HG02763 (cell line): ENCODE measurements around the gene IL22RA1.

Experiments used
- ATAC-seq: cut with Tn5 transposase; IDR thresholded peaks from one replicate; pipeline ENCODE4 v1.9.1; 2021; ENCODE audit warnings: mild to moderate bottlenecking, moderate library complexity; ENCODE audit not compliant: unreplicated experiment

The IL22RA1 gene

GRCh38 chr1:24142546-24143534 lies at the start of gene IL22RA1:
Gene IL22RA1 (minus strand): TSS chr1:24143140. CDS start chr1:24143082, 58 bp downstream.
- no peak for ATAC-seq

GRCh38 chr1:24191860-24192259 lies 48.9 kb upstream of the IL22RA1 start:
- ATAC-seq: no peak

GRCh38 chr1:24190983-24191461 lies 48.1 kb upstream of the IL22RA1 start:
- peak; percentile 36 for ATAC-seq

GRCh38 chr1:24189528-24189927 lies 46.6 kb upstream of the IL22RA1 start:
- no peak for ATAC-seq

- no peak for ATAC-seq
These were observed 44.3 kb upstream of the IL22RA1 start, which contains the start of gene IFNLR1 for GRCh38 chr1:24186993-24187790. Gene IFNLR1 (minus strand): TSS chr1:24187289. CDS start chr1:24187248, 41 bp downstream.

GRCh38 chr1:24186711-24186992 lies 43.7 kb upstream of the IL22RA1 start:
- no peak for ATAC-seq

- no peak for ATAC-seq
These were observed 43.2 kb upstream of the IL22RA1 start for GRCh38 chr1:24186031-24186710.

GRCh38 chr1:24185076-24185475 lies 42.1 kb upstream of the IL22RA1 start:
- ATAC-seq: no peak

- ATAC-seq: no peak
These were observed 39.1 kb upstream of the IL22RA1 start for GRCh38 chr1:24182061-24182460.

GRCh38 chr1:24181619-24182018 lies 38.7 kb upstream of the IL22RA1 start:
- no peak for ATAC-seq

- ATAC-seq: no peak
These were observed 37.7 kb upstream of the IL22RA1 start for GRCh38 chr1:24180676-24181075.

GRCh38 chr1:24179251-24179840 lies 36.4 kb upstream of the IL22RA1 start:
- no peak for ATAC-seq

GRCh38 chr1:24178407-24178806 lies 35.5 kb upstream of the IL22RA1 start:
- ATAC-seq: no peak

GRCh38 chr1:24177161-24177560 lies 34.2 kb upstream of the IL22RA1 start:
- no peak for ATAC-seq

- no peak for ATAC-seq
These were observed 32.3 kb upstream of the IL22RA1 start for GRCh38 chr1:24175033-24175755.

GRCh38 chr1:24173638-24174575 lies 31.0 kb upstream of the IL22RA1 start:
- ATAC-seq: no peak

GRCh38 chr1:24172598-24172997 lies 29.7 kb upstream of the IL22RA1 start:
- ATAC-seq: no peak

- ATAC-seq: no peak
These were observed 26.3 kb upstream of the IL22RA1 start for GRCh38 chr1:24169286-24169685.

GRCh38 chr1:24168245-24168644 lies 25.3 kb upstream of the IL22RA1 start:
- ATAC-seq: no peak
